ENCODE results near the gene PTPN22.

DNA sequence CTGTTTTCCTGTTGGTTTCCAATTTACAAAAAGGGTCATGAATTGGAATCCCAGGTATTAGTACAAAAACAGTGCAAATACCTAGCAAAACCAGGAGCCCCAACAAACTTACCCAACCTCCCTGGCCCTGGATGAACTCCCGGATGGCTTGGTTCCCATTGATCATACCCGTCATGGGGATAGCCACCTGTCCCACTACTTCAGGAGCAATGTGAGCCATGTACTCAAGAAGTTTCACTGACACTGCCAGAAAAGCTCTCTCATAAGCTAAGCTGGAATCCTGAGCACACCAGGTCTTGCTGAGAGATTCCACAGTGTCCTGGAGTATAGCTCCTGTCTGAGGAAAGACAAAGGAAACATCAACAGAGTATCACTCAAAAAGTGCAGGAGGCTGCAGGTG lies 10.1 kb upstream of the PTPN22 start:
- TF ChIP-seq POLR2A (IDR thresholded peaks at IDR 0.05), result no peak
- TF ChIP-seq, protein P1, sequence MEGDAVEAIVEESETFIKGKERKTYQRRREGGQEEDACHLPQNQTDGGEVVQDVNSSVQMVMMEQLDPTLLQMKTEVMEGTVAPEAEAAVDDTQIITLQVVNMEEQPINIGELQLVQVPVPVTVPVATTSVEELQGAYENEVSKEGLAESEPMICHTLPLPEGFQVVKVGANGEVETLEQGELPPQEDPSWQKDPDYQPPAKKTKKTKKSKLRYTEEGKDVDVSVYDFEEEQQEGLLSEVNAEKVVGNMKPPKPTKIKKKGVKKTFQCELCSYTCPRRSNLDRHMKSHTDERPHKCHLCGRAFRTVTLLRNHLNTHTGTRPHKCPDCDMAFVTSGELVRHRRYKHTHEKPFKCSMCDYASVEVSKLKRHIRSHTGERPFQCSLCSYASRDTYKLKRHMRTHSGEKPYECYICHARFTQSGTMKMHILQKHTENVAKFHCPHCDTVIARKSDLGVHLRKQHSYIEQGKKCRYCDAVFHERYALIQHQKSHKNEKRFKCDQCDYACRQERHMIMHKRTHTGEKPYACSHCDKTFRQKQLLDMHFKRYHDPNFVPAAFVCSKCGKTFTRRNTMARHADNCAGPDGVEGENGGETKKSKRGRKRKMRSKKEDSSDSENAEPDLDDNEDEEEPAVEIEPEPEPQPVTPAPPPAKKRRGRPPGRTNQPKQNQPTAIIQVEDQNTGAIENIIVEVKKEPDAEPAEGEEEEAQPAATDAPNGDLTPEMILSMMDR (IDR thresholded peaks at IDR 0.05), result no peak

Data from lower leg skin (tissue), 3 donors.